ENCODE data around the gene DGAT2L6. TPM values are rescaled to one million over a fixed set of nuclear protein-coding genes. Genes with fewer than 3 reads are reported as not detected.

Gene DGAT2L6
- total RNA-seq, 2 experiments from 2014 or later, result not detected

Other genes starting within 250 kb of the DGAT2L6 start
- gene AWAT2, start 127.5 kb upstream of the DGAT2L6 start, total RNA-seq, result not detected
- gene OTUD6A, start 115.0 kb upstream of the DGAT2L6 start, total RNA-seq, result not detected
- 10 to 100 TPM; 43.1 to 46.2 TPM for gene IGBP1, start 44.0 kb upstream of the DGAT2L6 start, total RNA-seq
- not detected for gene AWAT1, start 57.2 kb downstream of the DGAT2L6 start, total RNA-seq
- gene P2RY4, start 82.7 kb downstream of the DGAT2L6 start, total RNA-seq, result under 1 TPM in 1 of 2 experiments, not detected in 1; 0.23 TPM
- not detected for gene ARR3, start 90.9 kb downstream of the DGAT2L6 start, total RNA-seq
- gene RAB41, start 104.7 kb downstream of the DGAT2L6 start, total RNA-seq, result not detected
- gene PDZD11, start 112.4 kb downstream of the DGAT2L6 start, total RNA-seq, result 10 to 100 TPM; 30.8 to 34.1 TPM
- 10 to 100 TPM; 41.0 to 44.7 TPM for gene KIF4A, start 112.6 kb downstream of the DGAT2L6 start, total RNA-seq
- gene GDPD2, start 245.8 kb downstream of the DGAT2L6 start, total RNA-seq, result under 1 TPM in 1 of 2 experiments, not detected in 1; 0.26 TPM

All from activated CD8-positive, alpha-beta memory T cell treated with anti-CD3 and anti-CD28 coated beads, Interleukin-2, amount 10 ng/mL, durations not matched to agents 7 days and 5 days (primary cell).